HG02588 (cell line): Measurements from ENCODE around the gene MEX3D.
"Not testable (repeated sequence)": the region's sequence is repeated elsewhere in the genome, so short reads cannot be mapped to it uniquely, and the experiment has no call there.

Experiments used
- ATAC-seq: cut with Tn5 transposase; IDR thresholded peaks from one replicate; pipeline ENCODE4 v1.9.1; 2021; ENCODE audit warnings: mild to moderate bottlenecking, moderate library complexity; ENCODE audit not compliant: unreplicated experiment

The MEX3D gene

DNA sequence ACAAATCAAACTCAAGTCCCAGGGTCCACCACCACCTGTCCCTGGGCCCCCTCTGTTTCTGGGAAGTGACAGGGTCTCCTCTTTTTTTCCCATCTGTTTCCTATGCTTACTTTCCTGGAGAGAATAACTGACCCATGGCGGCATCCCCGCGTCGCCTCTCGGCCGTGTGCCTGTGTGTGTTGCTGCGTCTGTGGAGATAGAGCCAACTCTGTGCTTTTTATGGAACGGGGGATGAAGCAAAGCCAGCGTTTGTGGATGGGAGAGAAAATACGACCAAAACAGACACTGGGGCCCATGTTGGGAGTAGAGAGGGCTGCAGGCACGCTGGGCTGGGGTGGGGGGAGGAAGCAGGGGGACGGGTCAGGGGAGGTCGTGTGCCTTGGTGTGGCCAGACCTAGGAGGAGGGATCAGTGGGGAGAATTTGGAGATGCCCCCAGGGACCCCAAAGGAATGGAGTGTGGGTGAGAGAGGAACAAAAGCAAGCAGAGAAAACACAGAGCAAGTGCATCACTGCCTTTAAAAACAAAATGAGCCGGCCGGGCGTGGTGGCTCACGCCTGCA is 27.7 kb downstream of the MEX3D start:
- ATAC-seq = no peak

DNA sequence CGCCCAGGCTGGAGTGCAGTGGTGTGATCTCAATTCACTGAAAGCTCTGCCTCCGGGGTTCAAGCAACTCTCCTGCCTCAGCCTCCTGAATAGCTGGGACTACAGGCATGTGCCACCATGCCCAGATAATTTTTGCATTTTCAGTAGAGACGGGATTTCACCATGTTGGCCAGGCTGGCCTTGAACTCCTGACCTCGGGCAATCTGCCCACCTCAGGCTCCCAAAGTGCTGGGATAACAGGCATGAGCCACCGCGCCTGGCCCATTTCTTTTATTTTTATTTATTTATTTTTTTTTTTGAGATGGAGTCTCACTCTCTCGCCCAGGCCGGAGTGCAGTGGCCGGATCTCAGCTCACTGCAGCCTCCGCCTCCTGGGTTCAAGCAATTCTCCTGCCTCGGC is 28.4 kb downstream of the MEX3D start:
- not testable (repeated sequence) for ATAC-seq

DNA sequence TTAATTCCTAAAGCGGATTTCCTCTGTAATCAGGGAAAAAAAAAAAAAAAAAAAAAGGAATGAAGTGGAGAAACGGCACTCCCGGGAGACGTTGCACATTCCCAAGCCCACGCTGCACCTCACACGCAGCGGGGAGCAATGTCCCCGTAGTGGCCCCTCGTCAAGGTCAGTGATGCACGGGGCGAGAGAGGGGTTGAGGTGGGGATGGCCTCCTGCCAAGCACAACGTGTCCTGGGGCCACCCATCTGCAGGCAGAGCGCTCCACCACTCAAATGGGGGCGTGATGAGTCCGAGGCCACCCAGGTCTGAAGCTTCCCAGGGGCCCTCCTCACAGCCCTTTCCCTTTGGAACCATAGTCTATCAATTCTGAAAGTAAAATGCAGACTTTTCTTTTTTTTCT is 29.1 kb downstream of the MEX3D start:
- no peak for ATAC-seq

DNA sequence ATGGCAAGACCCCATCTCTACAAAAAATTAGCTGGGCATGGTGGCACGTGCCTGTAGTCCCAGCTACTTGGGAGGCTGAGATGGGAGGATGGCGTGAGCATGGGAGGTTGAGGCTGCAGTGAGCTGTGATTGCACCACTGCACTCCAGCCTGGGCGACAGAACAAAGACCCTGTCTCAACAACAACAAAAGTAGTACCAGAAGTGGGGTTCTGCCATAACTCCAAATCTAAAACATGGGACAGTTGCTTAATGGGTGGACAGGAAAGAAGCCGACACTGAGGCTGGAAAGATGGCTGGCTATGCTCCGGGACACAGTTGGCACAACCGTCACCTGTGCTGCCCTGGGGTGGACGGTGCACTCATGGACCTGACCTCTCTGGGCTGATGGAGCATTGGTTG is 32.4 kb downstream of the MEX3D start:
- not testable (repeated sequence) for ATAC-seq

DNA sequence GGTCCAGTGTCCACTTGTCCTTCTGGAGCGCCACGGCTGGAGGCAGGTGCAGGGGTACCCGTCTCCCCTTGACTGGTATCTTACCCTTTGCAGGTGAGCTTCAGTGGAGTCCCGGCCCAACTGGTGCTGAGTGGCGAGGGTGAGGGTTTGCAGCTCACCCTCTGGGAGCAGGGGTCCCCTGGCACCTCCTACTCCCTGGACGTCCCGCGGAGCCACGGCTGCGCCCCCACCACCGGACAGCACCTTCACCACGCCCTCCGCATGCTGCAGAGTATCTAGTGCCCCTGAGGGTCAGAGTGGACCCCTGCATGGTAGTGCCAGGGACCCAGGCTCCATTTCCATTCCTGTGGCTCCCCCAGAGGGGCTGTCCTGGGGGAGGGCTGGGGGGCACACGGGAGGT is 33.2 kb downstream of the MEX3D start:
- no peak for ATAC-seq

DNA sequence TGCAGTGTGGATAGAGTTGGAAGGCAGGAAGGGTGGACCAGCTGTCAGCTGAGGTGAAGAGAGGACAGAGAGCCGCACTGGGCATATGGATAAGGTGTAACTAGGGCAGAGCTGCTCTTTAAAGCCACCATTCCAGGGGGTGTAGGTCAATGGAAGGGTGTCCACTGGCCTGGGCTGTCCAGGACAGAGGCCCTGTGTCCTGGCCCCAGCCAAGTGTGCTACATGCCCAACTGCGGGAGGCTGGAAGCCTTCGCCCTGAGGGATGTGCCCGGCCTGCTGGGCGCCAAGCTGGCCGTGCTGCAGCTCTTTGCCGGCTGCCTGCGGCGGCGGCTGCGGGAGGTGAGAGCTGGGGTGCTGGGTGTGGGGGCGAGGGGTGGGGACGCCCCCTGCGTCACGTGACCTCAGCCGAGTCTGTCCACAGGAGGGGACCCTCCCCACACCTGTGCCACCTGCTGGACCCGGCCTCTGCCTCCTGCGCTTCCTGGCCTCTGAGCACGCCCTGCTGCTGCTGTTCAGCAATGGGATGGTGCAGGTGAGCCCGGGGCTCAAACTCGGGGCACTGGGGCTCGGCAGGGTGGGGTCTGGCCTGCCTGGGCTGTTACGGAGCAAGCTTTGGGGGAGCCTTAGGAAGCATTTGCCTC is 34.5 kb downstream of the MEX3D start:
- ATAC-seq = no peak

DNA sequence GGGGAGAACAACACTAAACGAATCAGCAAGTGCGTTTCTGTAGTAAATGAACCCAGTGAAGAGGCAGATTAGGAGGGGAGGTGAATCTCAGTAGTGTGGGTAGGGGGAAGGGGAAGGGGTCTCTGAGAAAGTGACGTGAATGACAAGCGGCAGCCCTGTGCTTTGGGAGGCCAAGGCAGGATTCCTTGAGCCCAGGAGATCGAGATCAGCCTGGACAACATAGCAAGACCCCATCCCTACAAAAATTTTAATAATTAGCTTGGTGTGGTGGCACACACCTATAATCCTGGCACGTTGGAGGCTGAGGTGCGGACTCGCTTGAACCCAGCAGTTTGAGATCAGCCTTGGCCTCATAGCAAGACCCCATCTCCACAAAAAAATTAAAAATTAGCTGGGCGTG is 36.1 kb downstream of the MEX3D start:
- ATAC-seq = no peak

DNA sequence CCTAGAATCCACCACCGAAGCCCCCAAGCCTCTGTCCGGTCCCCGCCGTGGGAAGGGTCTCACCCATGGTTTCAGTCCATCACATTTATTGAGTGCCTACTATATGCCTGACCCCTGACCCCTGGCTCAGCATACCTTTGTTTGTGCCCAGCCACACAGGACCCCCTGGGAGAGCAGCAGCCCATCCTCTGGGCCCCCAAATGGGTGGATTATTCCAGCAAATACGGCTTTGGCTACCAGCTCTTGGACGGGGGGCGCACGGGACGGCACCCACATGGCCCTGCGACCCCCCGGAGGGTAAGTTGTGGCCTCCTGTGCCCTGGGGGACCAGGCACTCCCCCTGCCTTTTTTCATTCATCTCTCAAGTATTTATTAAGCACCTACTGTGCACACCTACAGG is 36.5 kb downstream of the MEX3D start:
- no peak for ATAC-seq

DNA sequence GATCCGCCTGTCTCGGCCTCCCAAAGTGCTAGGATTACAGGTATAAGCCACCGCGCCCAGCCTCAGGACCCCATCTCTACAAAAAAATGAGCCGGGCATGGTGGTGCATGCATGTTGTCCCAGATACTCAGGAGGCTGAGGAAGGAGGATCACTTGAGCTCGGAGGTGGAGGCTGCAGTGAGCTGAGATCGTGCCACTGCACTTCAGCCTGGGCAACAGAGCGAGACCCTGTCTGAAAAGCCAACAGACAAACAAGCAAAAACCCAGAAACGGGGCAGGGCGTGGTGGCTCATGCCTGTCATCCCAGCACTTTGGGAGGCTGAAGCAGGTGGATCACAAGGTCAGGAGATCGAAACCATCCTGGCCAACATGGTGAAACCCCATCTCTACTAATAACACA is 37.3 kb downstream of the MEX3D start:
- not testable (repeated sequence) for ATAC-seq

DNA sequence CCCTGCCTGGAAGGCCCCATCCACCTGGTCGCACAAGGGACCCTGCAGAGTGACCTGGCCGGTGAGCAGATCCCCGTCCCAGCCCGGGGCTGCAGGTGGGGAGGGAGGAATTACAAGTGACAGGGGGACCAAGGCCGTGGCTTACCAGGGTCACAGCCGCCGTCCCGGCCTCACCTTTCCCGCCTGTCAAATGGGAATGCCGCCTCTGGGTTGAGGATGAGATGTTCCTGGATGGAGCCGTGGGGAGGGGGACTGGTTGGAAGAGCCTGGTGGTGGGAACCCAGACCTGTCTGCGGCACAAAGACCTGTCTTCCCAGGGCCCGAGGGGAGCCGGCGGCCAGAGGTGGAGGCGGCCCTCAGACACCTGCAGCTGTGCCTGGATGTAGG is 38.7 kb downstream of the MEX3D start:
- no peak for ATAC-seq

DNA sequence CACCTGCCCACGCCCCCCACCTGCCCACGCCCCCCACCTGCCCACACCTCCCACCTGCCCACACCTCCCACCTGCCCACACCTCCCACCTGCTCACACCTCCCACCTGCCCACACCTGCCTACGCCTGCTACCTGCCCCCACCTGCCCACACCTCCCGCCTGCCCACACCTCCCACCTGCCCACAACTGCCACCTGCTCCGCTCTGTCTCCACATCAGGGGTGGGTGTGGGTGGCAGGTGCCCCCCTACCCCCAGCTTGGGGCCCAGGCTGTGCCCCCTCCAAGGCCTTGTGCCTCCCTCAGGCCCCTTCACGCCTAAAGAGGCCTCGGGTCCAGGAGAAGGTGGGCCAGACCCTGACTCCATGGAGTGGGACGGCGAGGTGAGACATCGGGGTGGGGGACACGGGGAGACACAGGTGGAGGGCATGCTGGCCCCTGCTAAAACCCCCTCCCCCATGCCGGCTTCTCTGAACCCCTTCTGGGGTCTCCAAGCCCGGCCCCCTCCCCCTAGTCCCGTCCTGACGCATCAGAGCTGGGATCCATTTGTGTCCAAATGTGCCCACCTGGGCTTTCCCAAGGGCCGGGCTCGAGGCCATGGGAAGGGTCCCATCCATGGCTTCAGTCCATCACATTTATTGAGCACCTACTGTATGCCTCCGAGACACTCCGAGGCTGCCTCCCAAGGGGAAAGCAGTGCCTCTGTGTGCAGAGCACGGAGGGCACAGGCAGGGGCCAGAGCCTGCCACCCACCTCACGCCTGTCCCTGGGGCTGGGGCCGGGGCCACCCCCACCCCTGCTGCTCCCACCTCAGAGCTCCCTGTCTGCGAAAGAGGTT is 39.3 kb downstream of the MEX3D start:
- ATAC-seq = no peak

DNA sequence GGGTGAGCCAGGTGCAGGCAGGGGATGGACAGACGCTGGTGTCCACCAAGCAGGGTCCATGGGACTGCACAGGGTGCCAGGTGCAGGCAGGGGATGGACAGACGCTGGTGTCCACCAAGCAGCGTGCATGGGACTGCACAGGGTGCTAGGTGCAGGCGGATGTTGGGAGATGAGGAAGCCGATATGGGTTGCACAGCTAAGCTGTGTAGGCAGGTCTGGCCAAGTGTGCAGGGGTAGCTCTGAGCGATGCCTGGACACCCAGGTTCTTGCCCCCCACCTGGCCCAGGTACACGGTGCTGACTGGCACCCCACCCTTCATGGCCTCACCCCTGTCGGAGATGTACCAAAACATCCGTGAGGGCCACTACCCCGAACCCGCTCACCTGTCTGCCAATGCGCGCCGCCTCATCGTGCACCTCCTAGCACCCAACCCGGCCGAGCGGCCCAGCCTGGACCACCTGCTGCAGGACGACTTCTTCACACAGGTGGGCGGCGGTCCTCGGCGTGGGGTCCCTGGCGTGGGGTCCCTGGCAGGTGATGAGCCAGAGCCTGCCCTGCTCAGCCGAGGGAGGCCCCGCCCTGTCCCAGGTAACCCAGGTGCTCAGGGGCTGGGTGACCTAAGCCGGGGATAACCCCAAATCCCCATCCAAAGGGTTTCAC is 40.3 kb downstream of the MEX3D start:
- ATAC-seq = no peak

DNA sequence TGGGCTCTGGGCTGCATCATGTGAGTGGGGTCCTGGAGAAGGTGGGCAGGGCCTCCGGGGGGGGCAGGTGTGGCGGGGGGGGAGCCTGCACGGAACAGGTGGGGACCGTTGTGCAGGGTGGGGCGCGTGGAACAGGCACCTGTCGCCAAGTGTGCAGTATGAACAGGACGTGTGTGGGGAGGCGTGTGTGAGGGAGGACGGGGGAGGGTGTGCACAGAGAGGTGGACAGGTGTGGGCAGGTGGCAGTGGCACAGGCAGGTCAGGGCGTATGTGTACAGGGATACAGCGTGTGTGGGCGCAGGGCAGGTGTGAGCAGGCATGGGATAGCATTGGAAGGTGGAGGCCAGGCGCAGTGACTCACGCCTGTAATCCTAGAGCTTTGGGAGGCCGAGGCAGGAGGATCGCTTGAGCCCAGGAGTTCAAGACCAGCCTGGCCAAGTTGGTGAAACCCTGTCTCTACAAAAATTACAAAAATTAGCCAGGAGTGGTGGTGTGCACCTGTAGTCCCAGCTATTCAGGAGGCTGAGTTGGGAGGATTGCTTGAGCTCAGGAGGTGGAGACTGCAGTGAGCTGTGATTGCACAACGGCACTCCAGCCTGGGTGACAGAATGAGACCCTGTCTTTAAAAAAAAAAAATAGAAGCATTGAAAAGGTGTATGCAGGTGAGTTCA is 41.0 kb downstream of the MEX3D start:
- no peak for ATAC-seq

DNA sequence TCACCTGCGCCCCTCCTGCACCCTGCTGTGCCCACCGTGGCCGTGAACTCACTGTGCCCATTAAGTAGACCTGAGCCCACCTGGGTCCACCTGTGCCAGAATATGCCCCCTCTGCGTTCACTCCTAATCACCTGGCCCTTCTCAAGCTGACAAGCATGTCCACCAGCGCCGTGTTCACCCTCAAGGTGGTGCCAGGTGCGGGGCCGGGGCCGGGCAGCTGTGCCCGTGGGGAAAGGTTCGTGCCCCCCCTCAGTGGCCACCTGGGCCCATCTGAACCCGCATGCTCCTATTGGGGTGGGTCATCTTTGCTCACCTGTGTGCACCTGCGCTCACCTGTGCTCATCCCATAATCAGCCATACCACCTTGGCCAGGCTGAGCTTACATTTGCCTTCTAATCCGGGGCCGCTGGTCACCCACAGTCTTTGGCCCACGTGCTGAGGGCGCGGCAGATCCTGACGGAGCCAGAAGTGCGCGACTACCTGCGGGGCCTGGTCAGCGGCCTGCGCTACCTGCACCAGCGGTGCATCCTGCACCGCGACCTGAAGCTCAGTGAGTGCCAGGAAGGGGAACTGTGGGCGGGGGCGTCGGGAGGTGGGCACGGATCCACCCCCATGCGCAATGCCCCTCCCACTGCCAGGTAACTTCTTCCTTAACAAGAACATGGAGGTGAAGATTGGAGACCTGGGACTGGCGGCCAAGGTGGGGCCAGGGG is 41.9 kb downstream of the MEX3D start:
- no peak for ATAC-seq

DNA sequence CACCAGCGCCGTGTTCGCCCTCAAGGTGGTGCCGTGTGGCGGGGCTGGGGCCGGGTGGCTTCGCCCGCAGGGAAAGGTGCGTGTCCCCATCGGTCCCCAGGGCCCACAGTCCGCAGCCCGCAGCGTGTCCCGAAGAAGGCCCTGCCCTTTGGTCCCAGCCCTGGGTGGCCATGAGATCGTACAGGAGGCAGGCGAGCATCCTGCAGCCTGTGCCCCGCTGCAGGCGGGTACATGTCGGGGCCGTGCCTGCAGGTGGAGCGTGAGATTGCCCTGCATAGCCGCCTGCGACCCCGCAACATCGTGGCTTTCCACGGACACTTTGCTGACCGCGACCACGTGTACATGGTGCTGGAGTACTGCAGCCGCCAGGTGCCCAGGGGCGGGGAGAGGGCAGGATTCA is 42.8 kb downstream of the MEX3D start:
- no peak for ATAC-seq

DNA sequence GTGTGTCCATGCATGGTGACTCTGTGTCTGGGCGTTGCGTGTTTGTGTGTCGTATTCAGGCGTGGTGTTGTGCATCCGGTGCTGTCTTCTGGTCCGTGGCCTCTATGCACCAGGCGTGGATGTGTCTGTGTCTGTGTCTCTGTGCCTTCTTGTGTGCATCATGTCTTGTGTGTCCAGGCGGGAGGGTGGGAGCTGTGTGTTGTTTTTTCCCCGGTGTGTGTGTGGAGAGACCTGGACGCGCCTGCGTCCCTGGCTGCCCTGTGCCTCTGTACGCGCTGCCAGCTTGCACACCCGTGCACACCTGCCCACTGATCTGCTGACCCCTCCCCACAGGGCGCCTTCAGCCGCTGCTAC is 43.2 kb downstream of the MEX3D start:
- ATAC-seq = no peak

DNA sequence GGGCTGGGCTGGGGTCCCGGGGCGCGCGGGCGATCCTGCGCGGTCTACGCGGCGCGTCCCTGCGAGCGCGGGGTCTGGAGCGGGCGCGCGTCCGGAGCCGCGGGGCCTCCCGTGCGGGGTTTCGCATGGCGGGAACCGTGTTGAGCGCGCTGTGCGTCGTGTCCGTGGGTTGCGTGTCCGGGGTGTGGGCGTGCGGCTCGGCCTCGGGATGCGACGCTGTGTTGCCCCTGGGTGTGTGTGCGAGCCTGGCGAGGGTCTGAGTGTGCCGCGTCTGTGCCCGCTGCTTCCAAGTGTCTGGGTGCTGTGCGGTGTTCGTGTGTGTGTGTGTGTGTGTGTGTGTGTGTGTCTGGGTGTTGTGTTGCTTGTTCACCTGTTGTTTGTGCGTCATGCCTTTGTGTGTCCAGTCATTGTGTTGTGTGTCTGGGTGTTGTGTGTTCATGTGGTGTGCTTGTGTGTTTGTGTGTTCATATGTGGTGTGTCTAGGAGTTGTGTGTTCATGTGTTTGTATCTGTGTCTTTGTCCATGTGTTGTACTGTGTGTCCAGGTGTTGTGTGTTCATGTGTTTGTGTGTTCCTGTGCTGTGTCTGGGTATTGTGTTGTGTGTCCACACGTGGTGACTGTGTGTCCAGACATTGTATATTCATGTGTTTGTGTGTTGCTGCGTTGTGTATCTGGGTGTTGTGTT is 43.7 kb downstream of the MEX3D start:
- ATAC-seq = no peak

DNA sequence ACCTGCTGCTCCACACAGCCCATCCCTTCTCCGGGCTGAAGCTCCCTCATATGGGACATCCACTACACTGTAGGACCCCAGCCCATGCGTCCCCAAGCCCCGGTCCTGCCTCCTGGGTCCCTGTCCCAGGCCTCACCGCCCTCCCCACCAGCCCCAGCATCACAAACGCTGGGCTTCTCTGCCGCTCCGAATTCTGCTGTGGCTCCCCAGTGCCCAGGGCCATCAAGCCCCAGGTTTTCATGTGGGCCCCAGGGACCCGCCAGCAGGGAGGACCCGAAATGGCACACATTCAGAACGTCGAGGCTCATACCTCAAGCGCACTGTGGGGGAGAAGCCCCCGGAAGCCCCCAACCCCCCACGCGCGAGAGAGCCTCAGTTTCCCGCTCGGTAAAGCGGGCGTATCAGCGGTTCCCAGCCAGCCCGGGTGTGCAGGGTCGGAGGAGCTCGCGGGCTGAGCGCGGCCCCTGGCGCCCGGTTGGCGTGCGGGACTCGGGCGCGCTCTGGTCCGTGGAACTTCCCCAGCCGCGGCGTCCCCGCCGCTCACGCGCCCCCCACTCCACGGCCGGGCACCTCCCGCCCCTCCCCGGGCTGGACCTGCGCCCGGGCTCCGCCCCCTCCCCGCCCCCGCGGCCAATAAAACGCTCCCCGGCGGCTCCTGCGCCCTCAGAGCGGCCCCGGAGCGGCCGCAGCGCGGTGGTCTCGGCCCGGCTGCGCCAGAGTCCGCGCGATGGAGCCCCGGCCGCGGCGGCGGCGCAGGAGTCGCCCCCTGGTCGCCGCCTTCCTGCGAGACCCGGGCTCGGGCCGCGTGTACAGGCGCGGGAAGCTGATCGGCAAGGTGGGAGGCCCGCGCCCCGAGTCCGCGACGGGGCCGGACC is 44.5 kb downstream of the MEX3D start, which contains the start of gene PLK5:
TSS of gene PLK5 (plus strand) at position 666 of the 875 bp plus-strand sequence. CDS start 2,920 bp downstream, outside the sequence.
- ATAC-seq = no peak

DNA sequence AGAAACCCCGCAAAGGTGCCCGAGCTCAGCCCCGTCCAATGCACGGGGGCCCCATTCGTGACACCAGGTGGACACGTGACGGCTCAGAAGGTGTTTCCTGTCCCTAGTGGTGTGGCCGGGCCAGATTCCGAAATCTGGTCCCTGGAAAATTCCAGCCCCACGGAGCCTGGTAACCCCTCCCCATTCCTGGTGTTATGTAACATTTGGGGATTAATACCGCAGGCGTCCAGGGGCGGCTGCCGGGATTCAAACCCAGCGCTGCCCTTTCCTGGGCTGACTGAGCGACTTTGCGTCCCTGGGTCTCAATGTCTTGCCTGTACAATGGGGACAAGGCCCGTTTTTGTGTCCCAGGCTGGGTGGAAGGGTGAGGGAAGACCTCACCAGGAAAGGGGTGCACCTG is 45.3 kb downstream of the MEX3D start:
- no peak for ATAC-seq
